GM19468 (cell line): ENCODE measurements around the gene ESRP2.

Experiments used
- ATAC-seq: cut with Tn5 transposase; IDR thresholded peaks from one replicate; pipeline ENCODE4 v1.9.1; 2021; ENCODE audit warnings: mild to moderate bottlenecking, moderate library complexity, moderate number of reproducible peaks; ENCODE audit not compliant: unreplicated experiment; ENCODE audit errors: extremely low read depth

ESRP2 gene

GRCh38 chr16:68235887-68236136 lies at the start of gene ESRP2:
Gene ESRP2, minus strand, starts transcription at chr16:68236127. Its CDS starts 82 bp downstream, at chr16:68236045.
- ATAC-seq: no peak

- ATAC-seq: no peak
These were observed 49.8 kb upstream of the ESRP2 start for GRCh38 chr16:68285683-68286082.

- no peak for ATAC-seq
These were observed 48.9 kb upstream of the ESRP2 start for GRCh38 chr16:68284847-68285246.

- ATAC-seq: no peak
These were observed 48.1 kb upstream of the ESRP2 start for GRCh38 chr16:68283801-68284598.

GRCh38 chr16:68283346-68283745 lies 47.4 kb upstream of the ESRP2 start:
- no peak for ATAC-seq

GRCh38 chr16:68282064-68282452 lies 46.1 kb upstream of the ESRP2 start:
- ATAC-seq: no peak

- ATAC-seq: no peak
These were observed 45.6 kb upstream of the ESRP2 start for GRCh38 chr16:68281368-68282063.

- ATAC-seq: no peak
These were observed 44.0 kb upstream of the ESRP2 start for GRCh38 chr16:68279726-68280558.

- no peak for ATAC-seq
These were observed 40.3 kb upstream of the ESRP2 start for GRCh38 chr16:68276223-68276622.

- no peak for ATAC-seq
These were observed 39.8 kb upstream of the ESRP2 start for GRCh38 chr16:68275611-68276191.

GRCh38 chr16:68274441-68274840 lies 38.5 kb upstream of the ESRP2 start:
- no peak for ATAC-seq

- no peak for ATAC-seq
These were observed 38.0 kb upstream of the ESRP2 start for GRCh38 chr16:68273896-68274295.

- ATAC-seq: no peak
These were observed 37.5 kb upstream of the ESRP2 start for GRCh38 chr16:68273459-68273858.

GRCh38 chr16:68272507-68273209 lies 36.7 kb upstream of the ESRP2 start:
- ATAC-seq: no peak

- ATAC-seq: no peak
These were observed 34.4 kb upstream of the ESRP2 start for GRCh38 chr16:68270353-68270752.

- no peak for ATAC-seq
These were observed 33.9 kb upstream of the ESRP2 start for GRCh38 chr16:68269793-68270192.

GRCh38 chr16:68267612-68268405 lies 31.9 kb upstream of the ESRP2 start:
- no peak for ATAC-seq

GRCh38 chr16:68265078-68265920 lies 29.4 kb upstream of the ESRP2 start:
- ATAC-seq: no peak
